Activated naive CD8-positive, alpha-beta T cell treated with anti-CD3 and anti-CD28 coated beads, Interleukin-2, amount 10 ng/mL, durations not matched to agents 7 days and 5 days (primary cell): ENCODE data around the gene ARID1B. TPM values are rescaled to one million over a fixed set of nuclear protein-coding genes. Genes with fewer than 3 reads are reported as not detected.

Experiments
- ATAC-seq: fragments of 150-1000 bp; cut with Tn5 transposase; one replicate; pipeline ENCODE4 v1.10.0; 2021; ENCODE audit warnings: low read depth, moderate library complexity
- POLR2A ChIA-PET: fragments of 350-600 bp; sonication (Branson Sonifier 250); formaldehyde crosslinking; loops from one replicate; lab custom pipeline; 2021; ENCODE audit warnings: antibody characterized with exemption; lab: Charles Lee
- DNase-seq: peaks from one replicate; pipeline ENCODE4 v3.0.0; 2021
- H3K27ac Mint-ChIP-seq: one replicate; pipeline ENCODE4 v1.8.0; 2022; ENCODE audit warnings: mild to moderate bottlenecking, mixed read lengths
- H3K27me3 Mint-ChIP-seq: one replicate; pipeline ENCODE4 v1.8.0; 2022; ENCODE audit warnings: mild to moderate bottlenecking, moderate library complexity, mixed read lengths
- H3K36me3 Mint-ChIP-seq: one replicate; pipeline ENCODE4 v1.8.0; 2021; ENCODE audit warnings: mild to moderate bottlenecking, mixed read lengths
- H3K4me1 Mint-ChIP-seq: one replicate; pipeline ENCODE4 v1.8.0; 2021; ENCODE audit warnings: mixed read lengths
- H3K4me3 Mint-ChIP-seq: one replicate; pipeline ENCODE4 v1.8.0; 2022; ENCODE audit warnings: mild to moderate bottlenecking, moderate library complexity, mixed read lengths
- H3K9me3 Mint-ChIP-seq: one replicate; pipeline ENCODE4 v1.8.0; 2021; ENCODE audit warnings: mixed read lengths
- total RNA-seq, 2 experiments: library from RNA; stranded (reverse); gene quantifications; one replicate each; pipeline ENCODE4 v1.2.3, GENCODE V29; 2021

The ARID1B gene
- total RNA-seq, 2 experiments from 2014 or later, result 83.2 to 98.2 TPM

DNA sequence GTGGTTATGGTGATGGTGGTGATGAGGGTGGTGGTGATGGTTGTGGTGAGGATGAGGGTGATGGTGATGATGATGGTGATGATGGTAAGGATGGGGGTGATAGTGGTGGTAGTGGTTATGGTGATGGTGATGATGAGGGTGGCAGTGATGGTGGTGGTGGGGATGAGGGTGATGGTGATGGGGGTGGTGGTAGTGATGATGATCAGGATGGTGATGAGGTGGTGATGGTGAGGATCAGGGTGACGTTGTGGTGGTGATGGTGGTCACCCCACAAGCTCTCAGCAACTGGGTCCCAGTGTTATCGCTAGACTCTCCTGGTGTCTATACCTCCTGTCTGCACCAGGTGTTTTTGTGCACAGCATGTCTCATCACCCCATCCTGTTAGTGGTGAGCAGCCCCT lies 461.2 kb downstream of the ARID1B start:
- Mint-ChIP-seq H3K27ac (peak overlapping the region; percentile 44), H3K36me3 (peaks cover 6% of the 10 kb centered on the region), H3K9me3 (peaks cover 3% of the 10 kb centered on the region), H3K4me1 (peaks cover 23% of the 10 kb centered on the region), H3K4me3 (peak overlapping the region; percentile 2), H3K27me3 (peaks cover 47% of the 10 kb centered on the region)
- DNase-seq (no peak), ATAC-seq (no peak)
- POLR2A ChIA-PET, result no interaction called here

DNA sequence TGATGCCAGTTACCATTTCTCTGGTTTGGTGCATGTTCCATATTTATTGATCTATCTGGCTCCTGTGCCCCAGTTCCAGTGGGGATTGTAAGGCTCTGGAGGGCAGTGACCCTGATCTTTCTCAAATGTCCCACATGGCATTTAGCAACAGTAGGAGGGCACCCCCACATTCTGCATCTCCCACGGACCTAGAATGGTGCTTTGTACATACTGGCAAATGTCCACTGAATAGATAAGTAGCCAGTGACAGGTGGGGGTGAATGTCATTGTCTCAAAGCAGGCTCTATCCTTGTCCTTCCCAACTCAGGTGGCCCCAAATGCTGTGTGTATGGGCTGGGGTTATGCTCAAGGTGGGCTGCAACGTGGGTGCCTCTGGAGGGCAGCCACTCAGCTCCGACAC lies 462.0 kb downstream of the ARID1B start:
- Mint-ChIP-seq H3K9me3 (peaks cover 3% of the 10 kb centered on the region), H3K27ac (no peak overlapping the region), H3K4me3 (no peak overlapping the region), H3K27me3 (peaks cover 39% of the 10 kb centered on the region), H3K4me1 (peaks cover 25% of the 10 kb centered on the region), H3K36me3 (peaks cover 6% of the 10 kb centered on the region)
- DNase-seq (no peak), ATAC-seq (no peak)
- POLR2A ChIA-PET, result no interaction called here

DNA sequence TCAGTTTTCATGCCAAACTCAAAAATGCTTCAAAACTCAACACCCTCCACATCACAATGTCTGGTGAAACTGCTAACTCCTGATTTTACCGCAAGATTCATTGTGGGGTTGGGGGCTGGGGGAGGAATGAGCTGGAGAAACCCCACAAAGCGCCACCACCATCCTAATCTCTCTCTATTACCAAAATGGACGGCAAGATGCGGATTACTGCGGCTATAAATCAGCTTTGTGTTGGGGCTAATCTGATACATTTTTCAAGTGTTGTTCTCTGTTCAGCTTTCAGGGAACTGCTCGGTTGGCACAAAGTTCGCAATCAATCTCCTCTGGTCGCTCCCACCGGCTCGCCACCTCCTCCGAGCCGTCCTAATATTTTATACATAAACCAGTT lies 462.5 kb downstream of the ARID1B start:
- POLR2A ChIA-PET, result no interaction called here
- DNase-seq (no peak), ATAC-seq (no peak)
- H3K4me3 Mint-ChIP-seq, result no peak overlapping the region
- H3K36me3 Mint-ChIP-seq, result peaks cover 6% of the 10 kb centered on the region
- peaks cover 3% of the 10 kb centered on the region for H3K9me3 Mint-ChIP-seq
- H3K4me1 Mint-ChIP-seq, result peaks cover 24% of the 10 kb centered on the region
- no peak overlapping the region for H3K27ac Mint-ChIP-seq
- peaks cover 34% of the 10 kb centered on the region for H3K27me3 Mint-ChIP-seq

DNA sequence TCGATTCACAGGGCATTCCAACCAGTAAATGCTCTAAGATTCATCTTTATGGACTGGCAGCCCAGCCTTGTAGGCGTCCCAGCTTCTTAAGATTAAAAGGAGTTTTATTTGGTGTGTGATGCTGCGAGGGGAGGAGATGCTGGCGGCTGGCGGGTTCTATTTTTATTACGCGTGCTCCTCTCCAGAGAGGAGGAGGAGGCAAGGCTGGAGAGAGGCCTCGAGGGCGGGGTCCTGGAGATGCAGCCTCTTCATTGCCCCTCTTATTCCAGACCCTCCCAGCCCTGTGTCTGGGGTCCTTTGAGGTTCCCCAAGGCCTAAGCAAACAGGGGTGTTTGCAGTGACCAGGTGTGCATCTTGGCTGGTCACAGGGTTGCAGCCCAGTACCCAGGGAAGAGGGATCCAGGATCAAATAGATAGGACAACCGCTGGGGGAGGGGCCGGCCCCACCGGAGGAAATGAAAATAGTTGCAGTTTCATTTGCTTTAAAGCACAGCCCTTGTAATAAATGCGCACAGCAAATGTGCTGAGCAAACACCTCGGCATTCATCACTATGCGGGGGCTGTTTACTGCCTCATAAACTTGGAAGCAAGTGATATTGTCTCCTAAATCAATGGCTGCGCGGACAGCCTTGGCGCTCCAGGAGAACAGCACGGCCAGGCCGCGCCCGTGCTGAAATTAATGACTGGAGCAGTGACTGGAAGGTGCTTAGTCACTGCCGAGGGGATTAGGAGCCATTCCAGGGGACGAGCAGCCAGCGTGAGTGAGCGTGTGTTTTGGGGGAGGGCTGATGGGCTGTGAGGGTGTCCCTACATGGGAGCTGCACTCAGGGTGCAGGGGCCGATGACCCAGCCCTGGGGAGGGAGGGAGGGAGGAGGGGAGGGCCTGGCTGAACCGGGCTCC lies 463.1 kb downstream of the ARID1B start:
- ATAC-seq (no peak), DNase-seq (no peak)
- Mint-ChIP-seq H3K36me3 (peaks cover 6% of the 10 kb centered on the region), H3K27ac (peak overlapping the region; percentile 81), H3K27me3 (peaks cover 29% of the 10 kb centered on the region), H3K4me3 (peak overlapping the region; percentile 78), H3K4me1 (peaks cover 20% of the 10 kb centered on the region), H3K9me3 (peaks cover 3% of the 10 kb centered on the region)
- POLR2A ChIA-PET, result no interaction called here

DNA sequence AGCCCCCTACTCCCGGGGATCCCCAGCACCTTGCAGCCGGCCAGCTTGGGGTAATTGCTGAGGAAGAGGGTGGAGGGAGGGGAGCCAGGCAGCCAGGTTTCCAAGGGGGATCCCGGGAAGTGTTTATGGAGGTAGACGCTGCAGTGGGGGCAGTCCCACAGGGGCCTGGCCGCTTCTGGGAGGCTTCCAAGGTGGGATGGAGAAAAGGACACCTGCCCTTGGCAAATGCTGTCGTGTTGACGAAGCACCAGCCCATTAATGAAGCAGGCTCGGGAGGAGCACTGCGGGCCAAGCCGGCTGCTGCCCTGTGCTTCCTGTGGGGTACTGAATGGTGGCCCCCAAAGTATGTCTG lies 463.8 kb downstream of the ARID1B start:
- Mint-ChIP-seq H3K4me3 (peak overlapping the region; percentile 14), H3K9me3 (peaks cover 3% of the 10 kb centered on the region), H3K27ac (no peak overlapping the region), H3K27me3 (peaks cover 24% of the 10 kb centered on the region), H3K4me1 (peaks cover 16% of the 10 kb centered on the region), H3K36me3 (peaks cover 5% of the 10 kb centered on the region)
- POLR2A ChIA-PET, result no interaction called here
- DNase-seq, result no peak
- ATAC-seq, result no peak

DNA sequence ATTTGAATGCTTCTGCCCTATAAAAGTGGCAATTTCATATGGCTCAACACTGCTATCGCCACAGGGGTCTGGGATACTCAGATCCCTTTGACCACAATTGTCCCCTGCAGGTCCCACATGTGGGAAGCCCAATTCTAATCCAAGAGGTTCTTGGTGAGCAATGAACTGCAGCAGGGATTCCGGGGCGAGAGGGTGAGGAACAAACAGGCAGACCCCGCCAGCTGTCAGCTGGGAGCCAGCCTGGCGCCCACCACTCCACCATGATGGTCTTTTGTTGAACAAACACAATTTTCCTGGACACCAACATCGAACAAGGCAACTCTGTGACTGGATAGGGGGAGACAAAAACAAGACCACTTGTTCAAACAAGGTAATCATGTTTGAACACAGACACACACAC lies 465.6 kb downstream of the ARID1B start:
- Mint-ChIP-seq H3K27ac (no peak overlapping the region), H3K36me3 (peaks cover 5% of the 10 kb centered on the region), H3K9me3 (peaks cover 3% of the 10 kb centered on the region), H3K4me1 (peaks cover 16% of the 10 kb centered on the region), H3K4me3 (no peak overlapping the region), H3K27me3 (peaks cover 14% of the 10 kb centered on the region)
- no peak for ATAC-seq
- DNase-seq, result peak; percentile 7
- POLR2A ChIA-PET, result no interaction called here

DNA sequence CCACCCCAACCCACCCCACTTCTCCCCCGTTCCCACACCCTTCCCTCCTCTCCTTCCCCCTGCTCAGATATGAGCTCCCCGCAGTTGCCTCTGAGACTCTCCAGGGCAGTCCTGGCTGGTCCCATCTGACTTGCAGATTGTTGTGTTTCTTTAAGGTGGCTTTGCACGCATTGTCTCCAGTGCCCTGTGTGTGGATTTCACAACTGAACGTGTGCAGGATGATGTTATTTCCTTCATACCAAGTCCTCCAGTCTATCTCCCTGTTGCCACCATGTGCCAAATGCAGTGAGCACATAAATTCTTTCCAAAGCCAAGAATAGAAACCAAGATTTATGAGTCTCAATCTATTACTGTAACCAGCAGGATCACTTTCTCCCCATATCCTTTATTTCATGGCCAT lies 467.0 kb downstream of the ARID1B start:
- Mint-ChIP-seq H3K4me1 (peaks cover 13% of the 10 kb centered on the region), H3K9me3 (peaks cover 2% of the 10 kb centered on the region), H3K36me3 (peaks cover 3% of the 10 kb centered on the region), H3K27ac (no peak overlapping the region), H3K4me3 (no peak overlapping the region), H3K27me3 (peaks cover 8% of the 10 kb centered on the region)
- no peak for ATAC-seq
- POLR2A ChIA-PET, result no interaction called here
- DNase-seq, result peak; percentile 2

DNA sequence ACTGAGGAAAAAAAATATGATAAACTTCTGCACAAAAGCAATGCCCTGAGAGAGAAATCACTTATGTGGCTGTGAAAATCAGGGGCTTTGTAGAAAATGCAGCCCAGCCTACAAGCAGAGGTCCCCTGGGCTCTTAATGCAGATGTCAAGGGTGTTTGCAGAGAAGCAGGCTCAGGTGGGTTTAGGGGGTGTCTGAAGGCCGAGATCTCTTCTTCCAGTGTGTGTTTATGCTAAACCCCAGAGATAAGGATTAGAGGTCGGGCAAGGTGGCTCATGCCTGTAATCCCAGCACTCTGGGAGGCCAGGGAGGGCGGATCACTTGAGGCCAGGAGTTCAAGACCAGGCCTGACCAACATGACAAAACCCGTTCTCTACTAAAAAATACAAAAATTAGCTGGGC lies 467.6 kb downstream of the ARID1B start:
- POLR2A ChIA-PET, result no interaction called here
- H3K27ac Mint-ChIP-seq, result no peak overlapping the region
- DNase-seq (no peak), ATAC-seq (no peak)
- peaks cover 2% of the 10 kb centered on the region for H3K9me3 Mint-ChIP-seq
- peaks cover 5% of the 10 kb centered on the region for H3K27me3 Mint-ChIP-seq
- H3K4me3 Mint-ChIP-seq, result no peak overlapping the region
- H3K36me3 Mint-ChIP-seq, result peaks cover 3% of the 10 kb centered on the region
- peaks cover 13% of the 10 kb centered on the region for H3K4me1 Mint-ChIP-seq

DNA sequence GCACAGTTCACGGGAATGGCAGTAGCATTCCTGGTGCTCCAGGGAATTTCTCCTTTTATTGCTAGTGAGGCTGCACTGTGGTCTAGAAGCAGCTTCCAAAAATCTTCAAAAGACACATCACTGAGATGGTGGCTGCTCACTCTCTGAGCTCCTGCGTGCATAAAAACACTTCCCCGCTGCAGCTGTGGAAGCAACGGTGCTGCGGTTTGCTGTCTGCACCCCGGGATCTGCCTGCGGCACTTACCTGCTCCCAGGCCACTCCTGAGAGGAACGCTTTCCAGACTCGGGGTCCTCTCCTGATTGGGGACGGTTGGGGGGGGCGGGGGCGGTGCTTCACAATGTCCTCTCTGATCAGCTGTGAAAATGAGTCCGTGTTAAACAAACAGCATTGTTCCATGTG lies 468.3 kb downstream of the ARID1B start:
- H3K27me3 Mint-ChIP-seq, result peaks cover 5% of the 10 kb centered on the region
- DNase-seq (no peak), ATAC-seq (no peak)
- H3K9me3 Mint-ChIP-seq, result peaks cover 2% of the 10 kb centered on the region
- no peak overlapping the region for H3K27ac Mint-ChIP-seq
- POLR2A ChIA-PET, result no interaction called here
- peaks cover 10% of the 10 kb centered on the region for H3K4me1 Mint-ChIP-seq
- H3K4me3 Mint-ChIP-seq, result no peak overlapping the region
- H3K36me3 Mint-ChIP-seq, result peaks cover 3% of the 10 kb centered on the region

DNA sequence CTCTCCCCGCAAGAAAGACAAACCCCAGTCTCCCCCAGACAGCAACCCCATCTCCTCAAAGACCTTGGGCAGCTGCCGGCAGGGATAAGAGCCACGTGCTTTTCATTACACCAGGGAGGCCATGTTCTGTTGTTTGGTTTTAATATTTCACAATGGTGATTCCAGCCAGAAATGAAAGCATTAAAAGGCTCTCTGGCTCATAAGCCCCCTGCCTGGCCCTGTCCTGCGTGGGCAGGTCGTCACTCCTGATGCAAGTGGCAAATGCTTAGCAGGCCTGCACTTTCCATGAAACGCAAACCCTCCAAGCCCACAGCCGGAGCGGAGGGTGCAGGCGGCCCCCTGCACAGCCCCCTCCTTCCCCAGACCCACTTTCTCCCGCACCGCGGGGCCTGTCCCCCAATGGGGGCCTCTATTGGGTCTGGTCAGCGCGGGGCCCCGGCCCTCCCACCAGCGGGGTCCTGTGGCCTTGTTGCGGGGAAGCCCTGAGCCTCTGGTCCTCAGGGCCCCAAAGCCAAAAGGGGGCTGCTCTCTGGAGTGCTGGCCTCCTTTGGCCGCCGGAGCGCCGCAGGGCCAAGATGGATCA lies 469.0 kb downstream of the ARID1B start:
- Mint-ChIP-seq H3K36me3 (peaks cover 3% of the 10 kb centered on the region), H3K27ac (no peak overlapping the region), H3K27me3 (peaks cover 5% of the 10 kb centered on the region), H3K9me3 (peaks cover 2% of the 10 kb centered on the region), H3K4me3 (no peak overlapping the region), H3K4me1 (peaks cover 8% of the 10 kb centered on the region)
- DNase-seq (no peak), ATAC-seq (no peak)
- POLR2A ChIA-PET, result no interaction called here

DNA sequence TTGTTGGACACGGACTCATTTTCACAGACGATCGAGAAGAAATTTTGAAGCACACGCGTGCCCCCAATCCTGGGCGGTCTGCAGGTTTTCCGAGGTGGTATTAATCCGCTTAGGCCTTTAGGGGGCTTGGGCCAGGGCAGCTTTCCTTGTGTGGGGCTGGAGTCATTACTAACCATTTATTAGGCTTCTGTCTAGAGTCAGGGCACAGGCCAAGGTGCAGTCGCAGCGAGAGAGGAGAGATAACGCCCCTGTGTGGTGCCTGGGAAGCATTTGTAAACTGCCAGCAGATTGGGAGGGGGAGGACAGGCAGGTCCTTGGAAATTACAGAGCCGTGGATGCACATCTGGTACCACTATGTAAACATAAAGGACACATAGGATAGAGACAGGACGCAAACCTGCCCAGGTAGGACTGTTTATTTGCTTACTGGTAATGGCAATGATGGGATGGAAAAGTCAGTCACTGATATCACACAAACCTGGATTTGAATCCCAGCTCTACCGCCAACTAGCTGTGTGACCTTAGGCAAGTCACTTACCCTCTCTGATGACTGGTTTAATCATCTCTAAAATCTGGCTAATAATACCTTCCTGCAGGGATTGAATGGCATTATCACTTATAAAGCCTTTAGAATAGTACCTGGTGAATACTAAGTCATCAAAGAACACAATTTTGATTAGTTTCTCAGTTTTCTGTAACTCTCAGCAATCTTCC lies 469.8 kb downstream of the ARID1B start:
- peaks cover 8% of the 10 kb centered on the region for H3K4me1 Mint-ChIP-seq
- DNase-seq (no peak), ATAC-seq (no peak)
- H3K27ac Mint-ChIP-seq, result no peak overlapping the region
- peaks cover 5% of the 10 kb centered on the region for H3K27me3 Mint-ChIP-seq
- H3K4me3 Mint-ChIP-seq, result no peak overlapping the region
- H3K9me3 Mint-ChIP-seq, result peaks cover 2% of the 10 kb centered on the region
- peaks cover 3% of the 10 kb centered on the region for H3K36me3 Mint-ChIP-seq
- POLR2A ChIA-PET, result no interaction called here

DNA sequence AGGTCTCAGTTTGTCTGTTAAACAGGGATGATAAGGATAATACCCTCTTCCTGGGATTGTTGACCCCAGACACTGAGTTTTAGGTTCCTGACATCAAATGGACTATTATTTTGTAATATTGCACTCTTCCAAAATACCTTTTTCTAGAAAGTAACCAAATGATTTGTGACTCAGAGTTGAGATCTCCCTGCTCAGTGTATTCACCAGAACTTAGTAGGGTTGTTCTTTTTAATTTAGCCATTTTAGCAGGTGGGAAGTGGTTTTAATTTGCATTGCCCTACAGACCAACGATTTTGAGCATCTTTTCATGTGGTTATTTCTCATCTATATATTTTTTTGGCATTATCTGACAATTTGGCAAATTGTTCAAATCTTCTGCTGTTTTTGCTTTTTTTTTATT lies 471.1 kb downstream of the ARID1B start:
- DNase-seq, result no peak
- Mint-ChIP-seq H3K4me1 (peaks cover 5% of the 10 kb centered on the region), H3K27ac (no peak overlapping the region), H3K9me3 (peaks cover 2% of the 10 kb centered on the region), H3K27me3 (peaks cover 5% of the 10 kb centered on the region), H3K4me3 (no peak overlapping the region), H3K36me3 (peaks cover under 1% of the 10 kb centered on the region)
- ATAC-seq, result no peak
- POLR2A ChIA-PET, result no interaction called here

DNA sequence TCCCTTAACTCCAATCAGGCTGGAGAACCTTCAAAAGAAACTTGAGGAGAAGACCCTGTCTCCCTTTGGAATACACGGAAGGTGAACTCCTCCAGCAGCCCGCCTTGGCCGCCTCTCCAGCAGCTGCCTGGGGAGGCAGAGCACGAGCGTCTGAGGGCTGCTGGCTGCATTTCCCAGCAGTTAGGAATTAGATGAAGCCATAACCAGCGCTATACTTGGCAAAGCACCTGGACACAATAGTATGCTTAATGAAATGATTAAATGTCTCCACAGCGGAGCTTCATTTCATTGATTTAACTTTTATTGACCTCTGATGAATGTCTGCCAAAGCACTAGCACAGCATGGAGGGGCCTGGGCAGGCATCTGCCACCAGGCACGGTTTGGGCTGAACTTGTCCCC lies 472.6 kb downstream of the ARID1B start:
- H3K4me3 Mint-ChIP-seq, result no peak overlapping the region
- no peaks in the 10 kb centered on the region for H3K36me3 Mint-ChIP-seq
- DNase-seq (no peak), ATAC-seq (no peak)
- peaks cover 5% of the 10 kb centered on the region for H3K27me3 Mint-ChIP-seq
- peaks cover 6% of the 10 kb centered on the region for H3K4me1 Mint-ChIP-seq
- no peak overlapping the region for H3K27ac Mint-ChIP-seq
- POLR2A ChIA-PET, result interaction anchor here (1.2 kb wide), 1 partner anchor 14 kb away, joined by 3 read pairs; no protein-coding TSS in a partner anchor
- H3K9me3 Mint-ChIP-seq, result peaks cover 2% of the 10 kb centered on the region
